ENCODE data around the gene HES3. TPM values are rescaled to one million over a fixed set of nuclear protein-coding genes. Genes with fewer than 3 reads are reported as not detected.

HES3 gene
- total RNA-seq, 4 donors from 2014 or later, result not detected

DNA sequence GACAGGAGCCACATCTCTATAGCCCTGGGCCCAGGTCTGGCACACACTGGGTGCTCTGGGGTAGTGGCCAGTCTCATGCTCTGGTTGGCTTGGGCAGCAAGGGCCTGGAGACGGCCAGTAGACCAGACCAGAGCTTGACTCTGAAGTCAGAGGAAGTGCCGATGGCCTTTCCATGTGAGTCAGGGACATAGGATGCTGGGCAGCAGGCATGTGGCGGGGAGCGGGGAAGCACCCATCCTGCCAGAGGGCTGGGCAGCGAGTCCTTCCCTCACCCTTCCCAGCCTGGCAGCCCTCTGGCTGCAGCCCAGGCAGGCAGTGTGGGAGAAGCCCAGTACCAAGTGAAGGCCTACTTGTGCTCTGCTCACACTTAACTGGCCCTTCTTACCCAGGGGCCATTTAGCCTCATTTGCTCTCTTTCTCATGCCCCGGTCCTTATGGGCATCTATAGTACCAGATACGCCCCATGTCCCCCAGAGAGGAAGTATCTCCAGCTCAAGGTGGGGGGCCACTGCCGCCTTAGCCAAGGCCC, 13.6 kb downstream of the HES3 start:
- Histone ChIP-seq H3K36me3 (peaks cover 0 to 15% (median 7%) of the 10 kb centered on the region in 4 donors), H3K4me1 (peaks cover 24 to 33% (median 31%) of the 10 kb centered on the region in 4 donors), H3K27me3 (peaks cover 4 to 74% (median 13%) of the 10 kb centered on the region in 4 donors), H3K9me3 (no peaks in the 10 kb centered on the region), H3K27ac (replicated peaks in 1 of 4) (no peak overlapping the region), H3K4me3 (no peak overlapping the region)
- intact Hi-C loops (cut with DNase I), result no loop called here
- TF ChIP-seq POLR2A (IDR thresholded peaks at IDR 0.05; ENCODE audit: low read depth), result no peak
- no peak for TF ChIP-seq EP300 (IDR thresholded peaks at IDR 0.05)
- no peak for TF ChIP-seq POLR2AphosphoS5 (IDR thresholded peaks at IDR 0.05)
- TF ChIP-seq, protein P1, sequence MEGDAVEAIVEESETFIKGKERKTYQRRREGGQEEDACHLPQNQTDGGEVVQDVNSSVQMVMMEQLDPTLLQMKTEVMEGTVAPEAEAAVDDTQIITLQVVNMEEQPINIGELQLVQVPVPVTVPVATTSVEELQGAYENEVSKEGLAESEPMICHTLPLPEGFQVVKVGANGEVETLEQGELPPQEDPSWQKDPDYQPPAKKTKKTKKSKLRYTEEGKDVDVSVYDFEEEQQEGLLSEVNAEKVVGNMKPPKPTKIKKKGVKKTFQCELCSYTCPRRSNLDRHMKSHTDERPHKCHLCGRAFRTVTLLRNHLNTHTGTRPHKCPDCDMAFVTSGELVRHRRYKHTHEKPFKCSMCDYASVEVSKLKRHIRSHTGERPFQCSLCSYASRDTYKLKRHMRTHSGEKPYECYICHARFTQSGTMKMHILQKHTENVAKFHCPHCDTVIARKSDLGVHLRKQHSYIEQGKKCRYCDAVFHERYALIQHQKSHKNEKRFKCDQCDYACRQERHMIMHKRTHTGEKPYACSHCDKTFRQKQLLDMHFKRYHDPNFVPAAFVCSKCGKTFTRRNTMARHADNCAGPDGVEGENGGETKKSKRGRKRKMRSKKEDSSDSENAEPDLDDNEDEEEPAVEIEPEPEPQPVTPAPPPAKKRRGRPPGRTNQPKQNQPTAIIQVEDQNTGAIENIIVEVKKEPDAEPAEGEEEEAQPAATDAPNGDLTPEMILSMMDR (IDR thresholded peaks at IDR 0.05), result no peak
- WGBS, result 90% methylated on average over 4 of the region's 8 CpGs
- no peak for DNase-seq (ENCODE audit: extremely low spot score)

DNA sequence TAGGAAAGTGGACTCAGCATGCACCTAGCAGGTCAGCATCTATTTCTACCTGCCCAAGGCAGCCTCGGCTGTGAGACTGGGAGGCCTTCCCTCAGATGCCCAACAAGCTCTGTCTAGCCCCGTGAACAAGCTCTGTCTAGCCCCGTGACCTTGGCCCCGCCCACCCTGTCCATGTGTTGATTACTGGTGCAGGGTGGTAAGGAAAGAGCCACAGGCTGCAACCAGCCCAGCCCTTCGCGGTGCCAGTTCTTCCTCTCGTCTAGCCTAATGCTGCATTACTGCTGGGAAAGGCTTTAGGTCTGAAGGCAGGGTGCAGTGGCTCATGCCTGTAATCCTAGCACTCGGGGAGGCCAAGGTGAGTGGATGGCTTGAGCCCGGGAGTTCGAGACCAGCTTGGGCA, 14.7 kb downstream of the HES3 start:
- intact Hi-C loops (cut with DNase I), result no loop called here

DNA sequence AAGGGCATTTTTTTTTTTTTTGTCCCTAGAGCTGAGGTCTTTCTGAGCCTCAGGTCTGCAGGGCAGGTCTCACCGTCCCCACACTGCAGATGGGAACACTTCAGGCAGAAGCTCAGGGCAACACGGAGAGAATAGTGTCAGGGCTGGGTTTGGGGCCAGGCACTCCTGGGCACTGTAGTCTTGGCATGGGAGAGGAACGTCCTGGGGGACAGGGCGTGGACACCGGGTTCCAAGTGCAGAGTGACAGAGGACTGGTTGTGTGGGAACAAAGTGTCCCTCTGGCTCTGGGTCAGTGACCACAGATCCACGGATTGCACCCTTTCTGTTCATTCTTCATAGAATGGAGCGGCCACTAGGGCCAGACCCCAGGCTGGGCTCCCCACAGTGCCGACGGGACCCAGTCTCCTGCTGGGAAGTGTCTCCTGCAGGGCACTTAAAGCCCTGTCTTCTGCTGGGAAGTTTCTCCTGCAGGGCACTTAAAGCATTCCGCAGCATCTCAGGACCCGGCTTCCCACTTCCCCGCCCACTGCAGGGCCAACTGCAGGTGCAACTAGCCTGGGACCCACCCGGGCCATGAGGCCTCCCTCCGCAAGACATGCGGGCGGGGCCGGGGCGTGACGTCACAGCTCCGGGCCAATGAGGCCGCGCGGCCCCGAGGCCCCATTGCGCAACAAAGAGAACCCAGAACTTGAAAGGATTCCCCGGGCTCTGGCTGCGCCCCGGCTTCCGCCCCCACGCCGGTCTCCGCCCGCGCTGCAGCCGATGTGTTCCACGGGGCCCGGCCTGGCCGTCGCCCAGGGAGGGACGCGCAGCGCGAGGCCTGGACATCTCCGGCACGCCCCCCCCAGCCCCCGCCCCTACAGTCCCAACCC, 15.7 kb downstream of the HES3 start:
- WGBS, result 23% methylated on average over 4 of the region's 46 CpGs
- Histone ChIP-seq H3K27me3 (peaks cover 4 to 66% (median 13%) of the 10 kb centered on the region in 4 donors), H3K27ac (replicated peaks in 1 of 4) (peak overlapping the region; percentile 56 to 83 (median 70)), H3K9me3 (no peaks in the 10 kb centered on the region), H3K4me3 (peak overlapping the region; percentile 64 to 74 (median 66)), H3K4me1 (peaks cover 33 to 54% (median 47%) of the 10 kb centered on the region in 4 donors), H3K36me3 (peaks cover 0 to 1% (median under 1%) of the 10 kb centered on the region in 4 donors)
- peak; percentile 38 to 52 for TF ChIP-seq POLR2AphosphoS5 (IDR thresholded peaks at IDR 0.05)
- TF ChIP-seq POLR2A (IDR thresholded peaks at IDR 0.05; ENCODE audit: low read depth), result no peak
- TF ChIP-seq, protein P1 (IDR thresholded peaks at IDR 0.05), result no peak
- no peak for TF ChIP-seq EP300 (IDR thresholded peaks at IDR 0.05)
- DNase-seq (ENCODE audit: extremely low spot score), result peak; percentile 95
- intact Hi-C loops (cut with DNase I), result no loop called here

More for the DNA sequence above, 14.7 kb downstream of the HES3 start:
- Histone ChIP-seq H3K4me3 (no peak overlapping the region), H3K4me1 (peaks cover 30 to 44% (median 41%) of the 10 kb centered on the region in 4 donors), H3K27ac (replicated peaks in 1 of 4) (no peak overlapping the region), H3K9me3 (no peaks in the 10 kb centered on the region), H3K27me3 (peaks cover 4 to 73% (median 13%) of the 10 kb centered on the region in 4 donors), H3K36me3 (peaks cover 0 to 10% (median 7%) of the 10 kb centered on the region in 4 donors)
- 83% methylated on average over 5 of the region's 10 CpGs for WGBS
- no peak for DNase-seq (ENCODE audit: extremely low spot score)
- TF ChIP-seq, protein P1 (IDR thresholded peaks at IDR 0.05), result no peak
- TF ChIP-seq POLR2A (IDR thresholded peaks at IDR 0.05; ENCODE audit: low read depth) (no peak), EP300 (IDR thresholded peaks at IDR 0.05) (no peak), POLR2AphosphoS5 (IDR thresholded peaks at IDR 0.05) (no peak)

DNA sequence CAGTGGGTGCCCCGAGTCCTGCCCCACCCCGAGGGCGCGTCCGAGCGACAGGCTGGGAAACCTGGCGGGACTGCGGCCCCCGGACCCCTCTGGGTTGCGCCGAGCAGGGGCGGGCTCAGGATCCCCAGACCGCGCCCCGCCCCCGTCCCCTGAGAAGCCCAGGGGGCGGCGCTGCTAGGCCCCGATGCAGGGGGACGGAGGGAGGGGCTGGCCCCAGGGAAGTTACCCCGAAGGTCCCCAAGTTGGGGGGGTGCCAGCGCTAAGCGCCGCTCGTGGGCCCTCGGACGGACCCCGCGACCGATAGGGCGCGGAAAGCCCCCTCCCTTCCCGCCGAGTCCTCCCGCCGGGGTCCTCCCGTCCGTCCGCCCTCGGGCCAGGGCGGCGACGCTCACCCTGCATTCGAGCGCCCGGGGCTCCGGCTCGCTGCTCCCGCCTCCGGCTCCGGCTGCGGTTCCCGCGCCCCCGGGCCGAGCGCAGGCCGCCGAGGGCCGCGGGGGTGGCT, 16.5 kb downstream of the HES3 start:
- no peak for DNase-seq (ENCODE audit: extremely low spot score)
- intact Hi-C loops (cut with DNase I), result no loop called here
- Histone ChIP-seq H3K36me3 (no peaks in the 10 kb centered on the region), H3K4me3 (peak overlapping the region; percentile 64 to 74 (median 66)), H3K4me1 (peaks cover 33 to 57% (median 49%) of the 10 kb centered on the region in 4 donors), H3K9me3 (no peaks in the 10 kb centered on the region), H3K27me3 (peaks cover 4 to 65% (median 13%) of the 10 kb centered on the region in 4 donors), H3K27ac (replicated peaks in 1 of 4) (peak overlapping the region; percentile 56 to 83 (median 70))
- TF ChIP-seq EP300 (IDR thresholded peaks at IDR 0.05) (no peak), POLR2A (IDR thresholded peaks at IDR 0.05; ENCODE audit: low read depth) (no peak), POLR2AphosphoS5 (IDR thresholded peaks at IDR 0.05) (no peak)
- TF ChIP-seq, protein P1 (IDR thresholded peaks at IDR 0.05), result no peak
- WGBS, result 2% methylated on average over 20 of the region's 61 CpGs
